Measurements from ENCODE around the gene NCOA7.

Gene NCOA7

GRCh38 chr6:125855783-125856182 lies 65.0 kb downstream of the NCOA7 start:
- H3K79me2 ChIP-seq (ENCODE audit: low read length) = no peaks in the 10 kb centered on the region
- no peak overlapping the region for H2AFZ ChIP-seq (ENCODE audit: low read length)
- H3K4me2 ChIP-seq (ENCODE audit: low read depth, low read length) = no peak overlapping the region
- no peak for DNase-seq
- no peaks in the 10 kb centered on the region for H3K27me3 ChIP-seq (replicated peaks; ENCODE audit: insufficient read depth, low read length)
- H3K36me3 ChIP-seq (replicated peaks; ENCODE audit: insufficient read depth, low read length) = no peaks in the 10 kb centered on the region
- H3K4me1 ChIP-seq (ENCODE audit: low read length) = no peaks in the 10 kb centered on the region
- H3K9me3 ChIP-seq (replicated peaks; ENCODE audit: insufficient read depth, low read length) = no peaks in the 10 kb centered on the region
- no peaks in the 10 kb centered on the region for H4K20me1 ChIP-seq (ENCODE audit: insufficient read depth, low read length)
- TF ChIP-seq EZH2phosphoT487 (IDR thresholded peaks at IDR 0.05; ENCODE audit: low read length) = no peak
- no peak for TF ChIP-seq EZH2 (optimal IDR thresholded peaks at IDR 0.05; ENCODE audit: low read depth, low read length)
- no peak for TF ChIP-seq CTCF (IDR thresholded peaks at IDR 0.05; ENCODE audit: low read length)
- H3K9me2 ChIP-seq (replicated peaks; ENCODE audit: insufficient read depth, low read length) = no peaks in the 10 kb centered on the region
- no peak overlapping the region for H3K27ac ChIP-seq (ENCODE audit: low read length)
- no peak overlapping the region for H3K9ac ChIP-seq (ENCODE audit: low read length)
- H3F3A ChIP-seq (ENCODE audit: insufficient read depth, low read length) = no peaks in the 10 kb centered on the region
- no peak overlapping the region for H3K4me3 ChIP-seq (ENCODE audit: low read length)

GRCh38 chr6:125857846-125858245 lies 67.1 kb downstream of the NCOA7 start:
- Histone ChIP-seq H2AFZ (ENCODE audit: low read length) (no peak overlapping the region), H3K27ac (ENCODE audit: low read length) (no peak overlapping the region), H3K4me1 (ENCODE audit: low read length) (no peaks in the 10 kb centered on the region), H3K9me3 (replicated peaks; ENCODE audit: insufficient read depth, low read length) (no peaks in the 10 kb centered on the region), H3K36me3 (replicated peaks; ENCODE audit: insufficient read depth, low read length) (no peaks in the 10 kb centered on the region), H3K79me2 (ENCODE audit: low read length) (no peaks in the 10 kb centered on the region), H3F3A (ENCODE audit: insufficient read depth, low read length) (no peaks in the 10 kb centered on the region), H3K9ac (ENCODE audit: low read length) (no peak overlapping the region), H3K9me2 (replicated peaks; ENCODE audit: insufficient read depth, low read length) (no peaks in the 10 kb centered on the region), H3K4me2 (ENCODE audit: low read depth, low read length) (no peak overlapping the region), H4K20me1 (ENCODE audit: insufficient read depth, low read length) (no peaks in the 10 kb centered on the region), H3K4me3 (ENCODE audit: low read length) (no peak overlapping the region), H3K27me3 (replicated peaks; ENCODE audit: insufficient read depth, low read length) (no peaks in the 10 kb centered on the region)
- TF ChIP-seq CTCF (IDR thresholded peaks at IDR 0.05; ENCODE audit: low read length) (no peak), EZH2 (optimal IDR thresholded peaks at IDR 0.05; ENCODE audit: low read depth, low read length) (no peak), EZH2phosphoT487 (IDR thresholded peaks at IDR 0.05; ENCODE audit: low read length) (no peak)
- DNase-seq = no peak

- no peaks in the 10 kb centered on the region for H3F3A ChIP-seq (ENCODE audit: insufficient read depth, low read length)
- H3K4me1 ChIP-seq (ENCODE audit: low read length) = no peaks in the 10 kb centered on the region
- H3K9me2 ChIP-seq (replicated peaks; ENCODE audit: insufficient read depth, low read length) = no peaks in the 10 kb centered on the region
- H3K27me3 ChIP-seq (replicated peaks; ENCODE audit: insufficient read depth, low read length) = no peaks in the 10 kb centered on the region
- H2AFZ ChIP-seq (ENCODE audit: low read length) = no peak overlapping the region
- peak; percentile 39 for DNase-seq
- no peak overlapping the region for H3K4me3 ChIP-seq (ENCODE audit: low read length)
- no peaks in the 10 kb centered on the region for H4K20me1 ChIP-seq (ENCODE audit: insufficient read depth, low read length)
- no peak for TF ChIP-seq EZH2 (optimal IDR thresholded peaks at IDR 0.05; ENCODE audit: low read depth, low read length)
- TF ChIP-seq CTCF (IDR thresholded peaks at IDR 0.05; ENCODE audit: low read length) = peak; percentile 61
- no peak for TF ChIP-seq EZH2phosphoT487 (IDR thresholded peaks at IDR 0.05; ENCODE audit: low read length)
- no peaks in the 10 kb centered on the region for H3K36me3 ChIP-seq (replicated peaks; ENCODE audit: insufficient read depth, low read length)
- H3K79me2 ChIP-seq (ENCODE audit: low read length) = no peaks in the 10 kb centered on the region
- no peak overlapping the region for H3K4me2 ChIP-seq (ENCODE audit: low read depth, low read length)
- no peaks in the 10 kb centered on the region for H3K9me3 ChIP-seq (replicated peaks; ENCODE audit: insufficient read depth, low read length)
- H3K27ac ChIP-seq (ENCODE audit: low read length) = no peak overlapping the region
- no peak overlapping the region for H3K9ac ChIP-seq (ENCODE audit: low read length)
Observed at GRCh38 chr6:125858427-125859320, 67.9 kb downstream of the NCOA7 start.

All from MM.1S (cell line).